HepG2 (cell line): ENCODE results near the gene CCL4. TPM values are rescaled to one million over a fixed set of nuclear protein-coding genes. Genes with fewer than 3 reads are reported as not detected.

ENCODE experiments used
- BRCA1 ChIP-seq: sonication (generic); formaldehyde crosslinking; IDR thresholded peaks from 2 replicates; pipeline ENCODE4 v1.4.0; 2020; ENCODE audit warnings: missing genetic modification reagents
- ERF ChIP-seq: IDR thresholded peaks from 2 replicates; pipeline ENCODE4 v1.6.1; 2018; ENCODE audit warnings: missing biosample characterization, missing genetic modification reagents
- FIP1L1 ChIP-seq: fragments of 200-400 bp; formaldehyde crosslinking; IDR thresholded peaks from 2 replicates; pipeline ENCODE4 v1.6.1; 2018; ENCODE audit warnings: low read depth, mild to moderate bottlenecking, low read length, moderate library complexity, borderline replicate concordance; ENCODE audit not compliant: insufficient read depth
- FOXO4 ChIP-seq: sonication (generic); formaldehyde crosslinking; conservative IDR thresholded peaks from 2 replicates; pipeline ENCODE4 v1.8.1; 2023; ENCODE audit warnings: missing genetic modification reagents
- FOXP1 ChIP-seq, 2 experiments: fragments of 450-650 bp in 1 of 2; IDR thresholded peaks; 2 replicates each; pipeline ENCODE4 v1.6.1; 2017 to 2018; ENCODE audit warnings: antibody characterized with exemption in 1 of 2
- IRF9 ChIP-seq: sonication (generic); formaldehyde crosslinking; IDR thresholded peaks from 2 replicates; pipeline ENCODE4 v1.8.0; 2022; ENCODE audit warnings: missing genetic modification reagents, mild to moderate bottlenecking, borderline replicate concordance
- KLF16 ChIP-seq, 2 experiments: sonication (generic) in 1 of 2; formaldehyde crosslinking in 1 of 2; IDR thresholded peaks; 2 replicates each; pipeline versions ENCODE4 v1.6.1 to v1.8.0; 2016 to 2023; ENCODE audit warnings: missing genetic modification reagents in 2 of 2, missing compliant biosample characterization in 1 of 2
- MAFF ChIP-seq: IDR thresholded peaks from 2 replicates; pipeline ENCODE4 v1.6.1; 2011; ENCODE audit warnings: low read depth, low read length, improper control_type of control experiment
- MEIS1 ChIP-seq: sonication (generic); formaldehyde crosslinking; IDR thresholded peaks from 2 replicates; pipeline ENCODE4 v1.9.0; 2021; ENCODE audit warnings: mild to moderate bottlenecking, missing genetic modification reagents, moderate library complexity, borderline replicate concordance
- ONECUT2 ChIP-seq: sonication (generic); formaldehyde crosslinking; IDR thresholded peaks from 2 replicates; pipeline ENCODE4 v1.4.0; 2020; ENCODE audit warnings: missing genetic modification reagents
- POLR2AphosphoS5 ChIP-seq: IDR thresholded peaks from 2 replicates; pipeline ENCODE4 v1.6.1; 2012; ENCODE audit warnings: low read depth, low read length
- RAD21 ChIP-seq: fragments of 450-650 bp; formaldehyde crosslinking; IDR thresholded peaks from 2 replicates; pipeline ENCODE4 v1.5.0; 2020; ENCODE audit warnings: mild to moderate bottlenecking
- RNF219 ChIP-seq: sonication (generic); formaldehyde crosslinking; IDR thresholded peaks from 2 replicates; pipeline ENCODE4 v1.5.0; 2020; ENCODE audit warnings: mild to moderate bottlenecking, missing genetic modification reagents
- STAG1 ChIP-seq: sonication (generic); formaldehyde crosslinking; IDR thresholded peaks from 2 replicates; pipeline ENCODE4 v1.4.0; 2020; ENCODE audit warnings: missing genetic modification reagents
- XRCC5 ChIP-seq: fragments of 200-400 bp; formaldehyde crosslinking; optimal IDR thresholded peaks from 2 replicates; pipeline ENCODE3; 2017; ENCODE audit warnings: mild to moderate bottlenecking, low read length
- ZGPAT ChIP-seq: IDR thresholded peaks from 2 replicates; pipeline ENCODE4 v1.6.1; 2016; ENCODE audit warnings: mild to moderate bottlenecking
- ZNF101 ChIP-seq: sonication (generic); formaldehyde crosslinking; IDR thresholded peaks from 2 replicates; pipeline ENCODE4 v1.4.0; 2020; ENCODE audit warnings: mild to moderate bottlenecking, low read depth, missing genetic modification reagents, borderline replicate concordance
- ZNF17 ChIP-seq: sonication (generic); formaldehyde crosslinking; IDR thresholded peaks from 2 replicates; pipeline ENCODE4 v1.5.0; 2020; ENCODE audit warnings: mild to moderate bottlenecking, missing genetic modification reagents
- ZNF484 ChIP-seq: sonication (generic); formaldehyde crosslinking; IDR thresholded peaks from 2 replicates; pipeline ENCODE4 v1.5.1; 2020; ENCODE audit warnings: mild to moderate bottlenecking, low read depth, missing genetic modification reagents, borderline replicate concordance
- ZNF543 ChIP-seq: sonication (generic); formaldehyde crosslinking; IDR thresholded peaks from 2 replicates; pipeline ENCODE4 v1.4.0; 2020; ENCODE audit warnings: mild to moderate bottlenecking, missing genetic modification reagents
- ZNF746 ChIP-seq: sonication (generic); formaldehyde crosslinking; IDR thresholded peaks from 2 replicates; pipeline ENCODE4 v1.8.0; 2022; ENCODE audit warnings: mild to moderate bottlenecking, missing genetic modification reagents
- ZNF770 ChIP-seq: sonication (generic); formaldehyde crosslinking; IDR thresholded peaks from 2 replicates; pipeline ENCODE4 v1.5.0; 2020; ENCODE audit warnings: mild to moderate bottlenecking, missing genetic modification reagents
- polyA plus RNA-seq, 8 experiments: library from polyadenylated mRNA; depleted of rRNA in 3 of 8; stranded (reverse) in 7 of 8; unstranded in 1 of 8; fragments of >200 nt; fragmentation: Illumina TruSeq in 4 of 8; extraction: Trizol in 4 of 8; gene quantifications; 2 replicates each; pipeline versions ENCODE4 v1.2.1 to v1.2.3, GENCODE V29; 2011 to 2016; ENCODE audit warnings: low read depth in 4 of 8, missing spikeins in 1 of 8, mixed read lengths in 1 of 8; ENCODE audit not compliant: insufficient read depth in 1 of 8
- total RNA-seq, 5 experiments: library from RNA; depleted of rRNA; stranded (reverse); fragments of >200 nt; fragmentation: Illumina TruSeq; extraction: Trizol; gene quantifications; 2 replicates each; pipeline ENCODE4 v1.2.3, GENCODE V29; 2016; ENCODE audit warnings: low read depth in 1 of 5

Gene CCL4
- total and polyA plus RNA-seq, 2 of the 13 experiments (the other 11 are each of a cell fraction or from before 2014, with no cell fraction given) = not detected

GRCh38 chr17:36072431-36073121 is 31.1 kb upstream of the CCL4 start (continued):
- TF ChIP-seq ZNF101 (CRISPR knock-in tag) (no peak), FOXP1 (IDR thresholded peaks at IDR 0.05) (no peak), FOXP1 (CRISPR knock-in tag; IDR thresholded peaks at IDR 0.05) (no peak), IRF9 (CRISPR knock-in tag) (no peak), MAFF (peak; percentile 38; the same call in 1 of the 2 replicates), ONECUT2 (CRISPR knock-in tag) (no peak), RAD21 (CRISPR knock-in tag) (peak; percentile 65; the same call in 1 of the 2 replicates), FOXO4 (CRISPR knock-in tag) (no peak), ZGPAT (CRISPR knock-in tag) (no peak), STAG1 (CRISPR knock-in tag) (peak; percentile 75), MEIS1 (no peak), ZNF484 (CRISPR knock-in tag) (no peak), ERF (CRISPR knock-in tag) (no peak), XRCC5 (peak; percentile 60), ZNF543 (CRISPR knock-in tag) (no peak), POLR2AphosphoS5 (no peak), RNF219 (CRISPR knock-in tag) (no peak), BRCA1 (CRISPR knock-in tag) (no peak), ZNF746 (CRISPR knock-in tag) (no peak), ZNF17 (CRISPR knock-in tag) (no peak), KLF16 (CRISPR knock-in tag; IDR thresholded peaks at IDR 0.05) (no peak), FIP1L1 (no peak), ZNF770 (CRISPR knock-in tag) (no peak)
